SK-N-MC (cell line): ENCODE measurements around the gene SKAP2.

Source experiments
- DNase-seq: peaks from one replicate; pipeline ENCODE4 v3.0.0-alpha.2; 2011; ENCODE audit warnings: low read depth, low spot score
- H3K27ac ChIP-seq: fragments of 200-600 bp; sonication (generic); 2 replicates; pipeline ENCODE4 v1.5.1; 2016; ENCODE audit warnings: mixed run types
- H3K36me3 ChIP-seq: fragments of 200-600 bp; sonication (generic); 2 replicates; pipeline ENCODE4 v1.6.1; 2017; ENCODE audit warnings: antibody characterized with exemption, low read length, mixed read lengths; ENCODE audit not compliant: insufficient read depth
- H3K4me3 ChIP-seq: fragments of 200-600 bp; sonication (generic); 2 replicates; pipeline ENCODE4 v1.5.1; 2016
- H3K9ac ChIP-seq: fragments of 200-600 bp; sonication (generic); 2 replicates; pipeline ENCODE4 v1.8.0; 2017; ENCODE audit warnings: mixed run types, mixed read lengths; ENCODE audit not compliant: insufficient read length
- H3K9me3 ChIP-seq: fragments of 200-600 bp; sonication (generic); 2 replicates; pipeline ENCODE4 v1.6.1; 2017; ENCODE audit warnings: low read depth, mild to moderate bottlenecking, antibody characterized with exemption, low read length, moderate library complexity, mixed read lengths
- EZH2 ChIP-seq: fragments of 200-600 bp; sonication (generic); IDR thresholded peaks from one replicate; pipeline ENCODE4 v1.6.1; 2017; ENCODE audit warnings: antibody characterized with exemption
- FOXP2 ChIP-seq: optimal IDR thresholded peaks from 2 replicates; pipeline ENCODE3; 2011; ENCODE audit warnings: mild to moderate bottlenecking, moderate library complexity; ENCODE audit not compliant: insufficient read depth; ENCODE audit errors: extremely low read length, control extremely low read depth
- POLR2AphosphoS5 ChIP-seq: IDR thresholded peaks from 2 replicates; pipeline ENCODE4 v1.6.1; 2012; ENCODE audit warnings: mild to moderate bottlenecking, low read depth, low read length, borderline replicate concordance

Gene SKAP2

GRCh38 chr7:26794541-26794940 is 69.8 kb downstream of the SKAP2 start:
- no peaks in the 10 kb centered on the region for H3K36me3 ChIP-seq
- TF ChIP-seq POLR2AphosphoS5 = no peak
- TF ChIP-seq EZH2 = no peak
- TF ChIP-seq FOXP2 = no peak

DNA sequence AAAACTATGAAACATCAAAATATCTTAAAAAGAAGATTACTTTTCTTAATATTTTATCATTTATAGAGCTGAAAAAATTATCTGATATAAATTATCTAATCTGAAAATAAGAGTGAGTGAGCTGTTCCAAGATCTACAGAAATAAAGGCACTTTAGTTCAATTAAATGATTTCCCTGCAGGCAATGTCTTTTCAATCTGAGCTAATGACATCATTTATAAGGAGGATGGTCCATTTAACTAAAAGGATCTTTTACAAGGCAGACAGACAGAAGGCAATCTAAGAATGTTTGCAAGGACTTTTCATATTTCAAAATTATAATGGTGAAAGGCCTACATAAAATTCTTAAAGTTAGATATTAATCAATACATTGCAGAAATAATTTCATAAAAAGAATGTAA is 71.8 kb downstream of the SKAP2 start:
- H3K36me3 ChIP-seq = no peaks in the 10 kb centered on the region
- no peak overlapping the region for H3K27ac ChIP-seq
- TF ChIP-seq POLR2AphosphoS5 (no peak), FOXP2 (no peak), EZH2 (no peak)
- no peak overlapping the region for H3K9ac ChIP-seq
- H3K9me3 ChIP-seq = no peaks in the 10 kb centered on the region
- H3K4me3 ChIP-seq = no peak overlapping the region
- no peak for DNase-seq

More at GRCh38 chr7:26794541-26794940, 69.8 kb downstream of the SKAP2 start:
- Histone ChIP-seq H3K4me3 (no peak overlapping the region), H3K9ac (no peak overlapping the region), H3K27ac (no peak overlapping the region), H3K9me3 (no peaks in the 10 kb centered on the region)
- DNase-seq = no peak

DNA sequence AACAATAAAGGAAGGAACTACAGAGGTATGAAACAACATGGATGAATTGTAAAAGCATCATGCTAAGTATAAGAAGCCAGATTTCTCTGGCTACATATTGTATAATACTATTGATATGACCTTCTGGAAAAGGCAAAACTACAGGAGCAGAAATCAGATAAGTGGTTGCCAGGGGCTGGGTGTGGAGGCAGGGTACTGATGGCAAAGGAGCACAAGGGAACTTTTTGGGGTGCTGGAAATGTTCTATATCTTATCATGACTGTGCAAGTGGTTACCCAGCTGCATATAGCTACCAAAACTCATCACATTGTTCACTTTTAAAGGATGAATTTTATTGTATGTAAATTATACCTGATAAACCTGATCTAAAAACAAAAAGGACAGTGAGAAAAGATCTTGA is 72.4 kb downstream of the SKAP2 start:
- TF ChIP-seq POLR2AphosphoS5 = no peak
- TF ChIP-seq FOXP2 = no peak
- no peak for TF ChIP-seq EZH2
- no peak overlapping the region for H3K27ac ChIP-seq
- DNase-seq = no peak
- no peaks in the 10 kb centered on the region for H3K36me3 ChIP-seq
- no peaks in the 10 kb centered on the region for H3K9me3 ChIP-seq
- no peak overlapping the region for H3K9ac ChIP-seq
- H3K4me3 ChIP-seq = no peak overlapping the region

- DNase-seq = no peak
- TF ChIP-seq POLR2AphosphoS5 (no peak), FOXP2 (no peak), EZH2 (no peak)
Measured at GRCh38 chr7:26789481-26790184, 74.8 kb downstream of the SKAP2 start.

GRCh38 chr7:26787701-26788100 is 76.7 kb downstream of the SKAP2 start:
- Histone ChIP-seq H3K4me3 (no peak overlapping the region), H3K36me3 (no peaks in the 10 kb centered on the region), H3K9ac (no peak overlapping the region), H3K27ac (no peak overlapping the region), H3K9me3 (no peaks in the 10 kb centered on the region)
- TF ChIP-seq EZH2 (no peak), POLR2AphosphoS5 (no peak), FOXP2 (no peak)
- no peak for DNase-seq

More at GRCh38 chr7:26789481-26790184, 74.8 kb downstream of the SKAP2 start:
- Histone ChIP-seq H3K27ac (no peak overlapping the region), H3K36me3 (no peaks in the 10 kb centered on the region), H3K9me3 (no peaks in the 10 kb centered on the region), H3K4me3 (no peak overlapping the region), H3K9ac (no peak overlapping the region)

- no peaks in the 10 kb centered on the region for H3K9me3 ChIP-seq
- TF ChIP-seq EZH2 (no peak), POLR2AphosphoS5 (no peak), FOXP2 (no peak)
- H3K4me3 ChIP-seq = no peak overlapping the region
- no peak overlapping the region for H3K27ac ChIP-seq
- no peak for DNase-seq
- no peak overlapping the region for H3K9ac ChIP-seq
- no peaks in the 10 kb centered on the region for H3K36me3 ChIP-seq
Measured at GRCh38 chr7:26784118-26784517, 80.3 kb downstream of the SKAP2 start.

GRCh38 chr7:26782501-26782900 is 81.9 kb downstream of the SKAP2 start:
- TF ChIP-seq EZH2 (no peak), POLR2AphosphoS5 (no peak), FOXP2 (no peak)
- no peak for DNase-seq

GRCh38 chr7:26779978-26780595 is 84.3 kb downstream of the SKAP2 start:
- DNase-seq = no peak
- H3K27ac ChIP-seq = no peak overlapping the region
- no peak overlapping the region for H3K4me3 ChIP-seq
- H3K9ac ChIP-seq = no peak overlapping the region
- H3K9me3 ChIP-seq = no peaks in the 10 kb centered on the region
- TF ChIP-seq POLR2AphosphoS5 (no peak), EZH2 (no peak), FOXP2 (no peak)
- no peaks in the 10 kb centered on the region for H3K36me3 ChIP-seq

More at GRCh38 chr7:26782501-26782900, 81.9 kb downstream of the SKAP2 start:
- no peak overlapping the region for H3K4me3 ChIP-seq
- no peaks in the 10 kb centered on the region for H3K36me3 ChIP-seq
- no peak overlapping the region for H3K9ac ChIP-seq
- H3K27ac ChIP-seq = no peak overlapping the region
- H3K9me3 ChIP-seq = no peaks in the 10 kb centered on the region

DNA sequence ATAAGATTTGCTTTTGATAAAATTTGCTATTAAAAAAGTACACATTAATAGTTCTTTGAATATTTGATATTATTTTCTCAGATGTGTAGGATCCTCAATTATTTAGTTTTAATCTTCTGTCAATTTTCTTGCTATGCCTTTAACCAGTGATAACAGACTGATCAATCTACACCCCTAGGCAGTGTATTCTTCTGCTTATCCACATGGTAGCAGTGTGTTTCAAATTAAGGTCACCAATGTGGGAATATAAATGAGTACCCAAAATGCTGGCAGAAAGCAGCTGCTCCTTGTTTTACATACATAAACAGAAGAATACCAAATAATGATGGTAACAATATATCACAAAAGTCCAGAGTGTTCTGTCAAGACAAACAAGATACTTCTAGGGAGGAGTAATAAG is 87.0 kb downstream of the SKAP2 start:
- no peak for TF ChIP-seq FOXP2
- no peak for TF ChIP-seq EZH2
- no peak for TF ChIP-seq POLR2AphosphoS5
- Histone ChIP-seq H3K9ac (no peak overlapping the region), H3K36me3 (no peaks in the 10 kb centered on the region), H3K27ac (no peak overlapping the region), H3K4me3 (no peak overlapping the region), H3K9me3 (no peaks in the 10 kb centered on the region)
- no peak for DNase-seq
